Liver (tissue), 3 donors: ENCODE data around the gene IFT122.

Source experiments
- NR2F2 ChIP-seq: IDR thresholded peaks from 2 replicates; pipeline ENCODE4 v1.6.1; 2016; ENCODE audit warnings: antibody characterized with exemption
- RAD21 ChIP-seq, 2 donors: IDR thresholded peaks; 2 replicates each; pipeline ENCODE4 v1.6.1; 2016; ENCODE audit warnings: antibody characterized with exemption in 2 of 2, mild to moderate bottlenecking in 2 of 2
- TF ChIP-seq, protein P1 (sequence below): IDR thresholded peaks from 2 replicates; pipeline ENCODE4 v1.6.1; 2016; ENCODE audit warnings: antibody characterized with exemption
- TF ChIP-seq, protein P2 (sequence below): fragments of 150-350 bp; IDR thresholded peaks from 2 replicates; pipeline ENCODE4 v1.5.1; 2017; ENCODE audit warnings: improper control_type of control experiment, low read depth, low read length; ENCODE audit not compliant: missing input control
- donor health status: healthy.
- donor health status: healthy.

DNA sequence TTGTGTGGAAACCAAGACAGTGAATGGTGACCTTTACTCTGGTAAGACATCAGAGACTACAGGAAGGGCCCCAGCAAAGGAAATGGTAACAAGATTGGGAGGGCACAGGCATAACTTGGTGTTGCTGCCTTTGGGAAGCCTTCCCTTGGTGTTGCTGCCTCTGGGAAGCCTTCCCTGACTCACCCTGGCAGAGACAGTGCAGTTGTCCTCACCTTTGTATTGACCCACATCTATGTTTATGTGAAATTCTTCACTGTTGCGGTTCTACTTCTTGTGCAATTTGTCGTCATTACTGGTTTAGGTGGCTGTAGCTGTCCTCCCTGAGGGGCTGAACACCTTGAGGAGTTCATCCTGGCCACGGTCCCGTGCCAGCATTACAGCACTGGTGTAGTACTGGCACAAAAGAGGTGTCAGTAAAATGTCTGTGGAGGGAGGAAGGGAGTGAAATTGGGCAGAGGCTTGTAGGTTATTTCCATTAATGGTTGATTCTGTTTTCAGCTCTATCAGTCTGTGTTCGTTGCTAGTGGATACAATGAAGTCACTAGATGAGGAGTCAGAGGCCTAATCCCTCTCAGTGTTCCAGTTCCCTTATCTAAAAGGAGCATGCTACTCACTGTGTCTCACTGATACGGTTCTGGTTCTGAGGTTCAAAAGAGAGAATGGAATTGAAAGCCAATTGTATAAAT, 21.6 kb downstream of the IFT122 start:
- TF ChIP-seq, protein P1, sequence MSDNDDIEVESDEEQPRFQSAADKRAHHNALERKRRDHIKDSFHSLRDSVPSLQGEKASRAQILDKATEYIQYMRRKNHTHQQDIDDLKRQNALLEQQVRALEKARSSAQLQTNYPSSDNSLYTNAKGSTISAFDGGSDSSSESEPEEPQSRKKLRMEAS = no peak
- TF ChIP-seq, protein P2, sequence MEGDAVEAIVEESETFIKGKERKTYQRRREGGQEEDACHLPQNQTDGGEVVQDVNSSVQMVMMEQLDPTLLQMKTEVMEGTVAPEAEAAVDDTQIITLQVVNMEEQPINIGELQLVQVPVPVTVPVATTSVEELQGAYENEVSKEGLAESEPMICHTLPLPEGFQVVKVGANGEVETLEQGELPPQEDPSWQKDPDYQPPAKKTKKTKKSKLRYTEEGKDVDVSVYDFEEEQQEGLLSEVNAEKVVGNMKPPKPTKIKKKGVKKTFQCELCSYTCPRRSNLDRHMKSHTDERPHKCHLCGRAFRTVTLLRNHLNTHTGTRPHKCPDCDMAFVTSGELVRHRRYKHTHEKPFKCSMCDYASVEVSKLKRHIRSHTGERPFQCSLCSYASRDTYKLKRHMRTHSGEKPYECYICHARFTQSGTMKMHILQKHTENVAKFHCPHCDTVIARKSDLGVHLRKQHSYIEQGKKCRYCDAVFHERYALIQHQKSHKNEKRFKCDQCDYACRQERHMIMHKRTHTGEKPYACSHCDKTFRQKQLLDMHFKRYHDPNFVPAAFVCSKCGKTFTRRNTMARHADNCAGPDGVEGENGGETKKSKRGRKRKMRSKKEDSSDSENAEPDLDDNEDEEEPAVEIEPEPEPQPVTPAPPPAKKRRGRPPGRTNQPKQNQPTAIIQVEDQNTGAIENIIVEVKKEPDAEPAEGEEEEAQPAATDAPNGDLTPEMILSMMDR = no peak
- no peak for TF ChIP-seq RAD21 (IDR thresholded peaks at IDR 0.05)
- no peak for TF ChIP-seq NR2F2
